Kidney (tissue), 14 donors: ENCODE measurements around the gene FCN1. TPM values are rescaled to one million over a fixed set of nuclear protein-coding genes. Genes with fewer than 3 reads are reported as not detected.

Source experiments
- DNase-seq, 5 donors: peaks; one replicate each; pipeline ENCODE4 v3.0.0-alpha.2; 2013 to 2020
- FAIRE-seq: peaks from 2 replicates; lab custom pipeline; 2012; peaks lifted over from hg19 to GRCh38; lab: Jason Lieb, UNC
- H3K27ac ChIP-seq, 2 donors: one replicate each; pipeline ENCODE4 v1.7.0; 2013; ENCODE audit warnings: low read depth in 2 of 2, low read length in 2 of 2, inconsistent platforms in 1 of 2
- H3K27me3 ChIP-seq: one replicate; pipeline ENCODE4 v1.7.1; 2013; ENCODE audit warnings: low read length, inconsistent platforms; ENCODE audit not compliant: control insufficient read depth, insufficient read depth
- H3K36me3 ChIP-seq, 3 donors: one replicate each; pipeline versions ENCODE4 v1.7.0 to v1.7.1; 2013; ENCODE audit warnings: low read length in 3 of 3, control low read depth in 1 of 3, inconsistent platforms in 1 of 3; ENCODE audit not compliant: insufficient read depth in 3 of 3, control insufficient read depth in 2 of 3
- H3K4me1 ChIP-seq, 3 donors: one replicate each; pipeline versions ENCODE4 v1.7.0 to v1.7.1; 2013; ENCODE audit warnings: low read length in 3 of 3, inconsistent platforms in 1 of 3, low read depth in 1 of 3; ENCODE audit not compliant: control insufficient read depth in 2 of 3, insufficient read depth in 2 of 3
- H3K4me3 ChIP-seq, 3 donors: one replicate each; pipeline versions ENCODE4 v1.7.0 to v1.8.1; 2013; ENCODE audit warnings: low read length in 3 of 3, control low read depth in 1 of 3, inconsistent platforms in 1 of 3
- H3K9ac ChIP-seq, 3 donors: one replicate each; pipeline versions ENCODE4 v1.7.0 to v1.7.1; 2013; ENCODE audit warnings: low read length in 3 of 3, control low read depth in 1 of 3, inconsistent platforms in 1 of 3
- H3K9me3 ChIP-seq, 3 donors: one replicate each; pipeline versions ENCODE4 v1.7.0 to v1.7.1; 2013; ENCODE audit warnings: low read length in 3 of 3, control low read depth in 1 of 3, inconsistent platforms in 1 of 3; ENCODE audit not compliant: control insufficient read depth in 2 of 3, insufficient read depth in 1 of 3
- intact Hi-C: fragments of 100-400 bp; cut with DNase I; formaldehyde crosslinking; loops from one replicate; pipeline ENCODE4 v1.11.1; 2022
- polyA plus RNA-seq: library from polyadenylated mRNA; stranded (reverse); fragments of 350-450 nt; fragmentation: Illumina TruSeq; extraction: RNeasy Lipid Tissue Mini Kit (QIAGEN cat#74804); gene quantifications from one replicate; pipeline ENCODE4 v1.2.3, GENCODE V29; 2014; ENCODE audit warnings: low read depth, low replicate concordance; ENCODE audit not compliant: insufficient read depth
- total RNA-seq: library from RNA; stranded (reverse); fragmentation: NEBNext Ultra II Directional; extraction: Animal tissue kit (Norgen Biotek cat#: 25700); gene quantifications from one replicate; pipeline ENCODE4 v1.2.1, GENCODE V29; 2021
- TF ChIP-seq, protein P1 (sequence below): IDR thresholded peaks from 3 replicates; pipeline ENCODE4 v1.5.1; 2012; ENCODE audit warnings: mild to moderate bottlenecking, moderate library complexity, borderline replicate concordance; ENCODE audit not compliant: insufficient read depth; ENCODE audit errors: extremely low read depth
- donor health status: control.
- donor health status: control.
- donor health status: control.
- donor health status: control.
- donor health status: control.
- donor health status: DM: yes; HTN: yes; CAD: no.
- donor health status: Normal renal cell carcinoma (clear cell type).

The FCN1 gene
- total and polyA plus RNA-seq, 2 donors from 2014 or later, result 3.2 to 13.0 TPM

DNA sequence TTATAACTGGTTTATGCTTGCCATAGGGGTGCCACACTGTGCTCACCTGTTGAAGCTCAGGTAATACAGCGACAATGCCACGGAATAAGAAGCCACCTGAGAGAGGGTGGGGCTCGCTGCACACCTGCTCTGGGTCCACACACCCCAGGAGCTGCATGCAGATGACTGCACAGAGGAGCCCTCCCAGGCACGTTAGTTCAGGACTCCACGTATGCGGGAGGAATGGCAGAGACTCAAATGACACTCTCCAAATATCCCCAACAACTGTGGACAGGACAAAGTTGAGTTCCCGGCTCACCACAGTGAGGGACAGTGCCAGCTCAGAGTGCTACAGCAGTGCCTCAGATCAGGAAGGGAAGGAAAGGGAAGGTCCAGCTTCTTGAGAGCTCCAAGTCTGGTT, 5.8 kb upstream of the FCN1 start:
- FAIRE-seq (no peak), DNase-seq (peak in 1 of 5 donors; percentile 2)
- TF ChIP-seq, protein P1, sequence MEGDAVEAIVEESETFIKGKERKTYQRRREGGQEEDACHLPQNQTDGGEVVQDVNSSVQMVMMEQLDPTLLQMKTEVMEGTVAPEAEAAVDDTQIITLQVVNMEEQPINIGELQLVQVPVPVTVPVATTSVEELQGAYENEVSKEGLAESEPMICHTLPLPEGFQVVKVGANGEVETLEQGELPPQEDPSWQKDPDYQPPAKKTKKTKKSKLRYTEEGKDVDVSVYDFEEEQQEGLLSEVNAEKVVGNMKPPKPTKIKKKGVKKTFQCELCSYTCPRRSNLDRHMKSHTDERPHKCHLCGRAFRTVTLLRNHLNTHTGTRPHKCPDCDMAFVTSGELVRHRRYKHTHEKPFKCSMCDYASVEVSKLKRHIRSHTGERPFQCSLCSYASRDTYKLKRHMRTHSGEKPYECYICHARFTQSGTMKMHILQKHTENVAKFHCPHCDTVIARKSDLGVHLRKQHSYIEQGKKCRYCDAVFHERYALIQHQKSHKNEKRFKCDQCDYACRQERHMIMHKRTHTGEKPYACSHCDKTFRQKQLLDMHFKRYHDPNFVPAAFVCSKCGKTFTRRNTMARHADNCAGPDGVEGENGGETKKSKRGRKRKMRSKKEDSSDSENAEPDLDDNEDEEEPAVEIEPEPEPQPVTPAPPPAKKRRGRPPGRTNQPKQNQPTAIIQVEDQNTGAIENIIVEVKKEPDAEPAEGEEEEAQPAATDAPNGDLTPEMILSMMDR, result no peak
- H3K9me3 ChIP-seq, result peaks cover 0 to 11% (median 6%) of the 10 kb centered on the region in 3 donors
- H3K4me1 ChIP-seq, result no peaks in the 10 kb centered on the region
- H3K9ac ChIP-seq, result no peak overlapping the region
- H3K27ac ChIP-seq, result no peak overlapping the region
- intact Hi-C loops, result no loop called here
- no peaks in the 10 kb centered on the region for H3K27me3 ChIP-seq
- H3K36me3 ChIP-seq, result no peaks in the 10 kb centered on the region
- no peak overlapping the region for H3K4me3 ChIP-seq

DNA sequence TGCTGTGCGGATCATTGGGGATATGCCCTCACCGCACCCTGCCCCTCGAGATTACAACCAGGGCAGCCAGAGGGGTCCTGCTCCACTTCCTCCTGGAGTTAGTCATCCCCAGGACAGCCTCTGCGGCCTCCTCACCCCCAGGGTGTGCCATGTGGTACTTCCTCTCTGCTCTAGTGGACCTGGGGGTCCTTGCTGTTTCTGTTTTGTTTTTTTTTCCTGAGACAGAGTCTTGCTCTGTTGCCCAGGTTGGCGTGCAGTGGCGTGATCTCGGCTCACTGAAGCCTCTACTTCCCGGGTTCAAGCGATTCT, 5.2 kb upstream of the FCN1 start:
- Histone ChIP-seq H3K4me1 (no peaks in the 10 kb centered on the region), H3K27me3 (no peaks in the 10 kb centered on the region), H3K9ac (no peak overlapping the region), H3K36me3 (no peaks in the 10 kb centered on the region), H3K4me3 (no peak overlapping the region), H3K9me3 (peaks cover 0 to 11% (median 6%) of the 10 kb centered on the region in 3 donors), H3K27ac (no peak overlapping the region)
- TF ChIP-seq, protein P1, result no peak
- DNase-seq (peak in 1 of 5 donors; percentile 4), FAIRE-seq (no peak)
- intact Hi-C loops, result no loop called here

DNA sequence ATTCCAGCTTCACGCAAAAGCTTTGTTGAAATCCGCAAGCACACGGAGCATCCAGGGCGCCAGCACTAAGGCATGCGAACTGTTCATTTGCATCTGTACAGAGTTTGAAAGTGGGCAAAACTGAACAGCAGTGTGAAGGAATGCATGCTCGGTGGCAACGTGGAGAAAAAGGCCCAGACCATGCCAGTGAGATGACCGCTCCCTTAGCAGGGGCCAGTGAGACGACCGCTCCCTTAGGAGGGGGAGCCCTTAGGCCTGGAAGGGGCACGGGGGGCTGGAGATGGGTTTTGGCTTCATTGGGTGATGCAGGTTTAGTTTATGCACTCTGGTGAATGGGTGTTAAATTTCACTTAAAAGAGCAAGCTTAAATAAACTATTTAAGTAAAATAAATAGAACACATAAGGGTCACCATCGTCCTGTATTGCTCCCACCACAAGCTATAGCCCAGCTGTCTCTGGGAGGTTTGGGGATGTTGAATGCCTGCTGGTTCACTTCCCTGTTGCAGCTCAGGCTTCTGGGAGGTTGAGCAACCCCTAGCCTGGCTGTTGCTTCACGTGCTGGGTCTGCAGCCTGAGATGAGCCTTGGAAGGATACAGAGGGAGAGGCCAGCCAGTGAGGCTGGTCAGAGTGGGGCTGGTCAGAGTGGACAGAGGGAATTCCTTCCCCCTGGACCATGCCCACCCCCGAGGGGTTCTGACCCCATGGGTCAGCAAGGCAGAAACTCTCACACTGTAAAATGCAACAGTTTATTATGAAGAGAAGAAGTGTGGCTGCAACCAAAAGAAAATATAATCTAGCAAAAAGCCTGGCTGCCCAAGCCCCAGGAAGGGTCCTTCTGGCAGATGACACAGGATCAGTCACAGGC, 4.6 kb upstream of the FCN1 start:
- Histone ChIP-seq H3K9ac (no peak overlapping the region), H3K4me3 (no peak overlapping the region), H3K9me3 (peaks cover 0 to 11% (median 6%) of the 10 kb centered on the region in 3 donors), H3K36me3 (no peaks in the 10 kb centered on the region), H3K4me1 (no peaks in the 10 kb centered on the region), H3K27me3 (no peaks in the 10 kb centered on the region), H3K27ac (no peak overlapping the region)
- TF ChIP-seq, protein P1, result no peak
- FAIRE-seq, result no peak
- intact Hi-C loops, result no loop called here
- peak in 1 of 5 donors; percentile 8 for DNase-seq
